Stimulated activated CD4-positive, alpha-beta T cell treated with anti-CD3 and anti-CD28 coated beads, TNF-alpha, amount 100 ng/mL, for 48 hours (primary cell): ENCODE results near the gene SEPTIN1.

Source experiments
- DNase-seq, 3 donors: peaks; one replicate each; pipeline ENCODE4 v3.0.0-alpha.2; 2020; ENCODE audit warnings: low read depth in 3 of 3

SEPTIN1 gene

GRCh38 chr16:30382111-30382881 is at the start of gene SEPTIN1:
SEPTIN1 (minus strand) TSS chr16:30382561; CDS start chr16:30382542, 19 bp downstream.
- peak; percentile 50 to 74 (median 62) for DNase-seq

GRCh38 chr16:30430428-30430970 is 48.1 kb upstream of the SEPTIN1 start:
- no peak for DNase-seq

- DNase-seq: peak; percentile 91 to 97 (median 94)
These were observed 47.5 kb upstream of the SEPTIN1 start, which contains the start of gene DCTPP1 for GRCh38 chr16:30429678-30430427. DCTPP1 (minus strand) TSS chr16:30430030; CDS start chr16:30429980, 50 bp downstream.

GRCh38 chr16:30429418-30429677 is 47.0 kb upstream of the SEPTIN1 start:
- no peak for DNase-seq

GRCh38 chr16:30428055-30428454 is 45.7 kb upstream of the SEPTIN1 start:
- DNase-seq: no peak

GRCh38 chr16:30421010-30421409 is 38.6 kb upstream of the SEPTIN1 start:
- no peak for DNase-seq

- DNase-seq: no peak
These were observed 36.2 kb upstream of the SEPTIN1 start for GRCh38 chr16:30418350-30419181.

- peak; percentile 71 to 82 (median 78) for DNase-seq
These were observed 35.4 kb upstream of the SEPTIN1 start for GRCh38 chr16:30417529-30418349.

GRCh38 chr16:30416624-30417528 is 34.5 kb upstream of the SEPTIN1 start:
- no peak for DNase-seq

- DNase-seq: no peak
These were observed 33.8 kb upstream of the SEPTIN1 start for GRCh38 chr16:30416047-30416603.

GRCh38 chr16:30414159-30414558 is 31.8 kb upstream of the SEPTIN1 start:
- DNase-seq: no peak

- DNase-seq: no peak
These were observed 30.9 kb upstream of the SEPTIN1 start for GRCh38 chr16:30413112-30413806.

- DNase-seq: peak; percentile 80 to 92 (median 87)
These were observed 27.0 kb upstream of the SEPTIN1 start for GRCh38 chr16:30409125-30410060.

- DNase-seq: no peak
These were observed 25.6 kb upstream of the SEPTIN1 start for GRCh38 chr16:30407804-30408534.

GRCh38 chr16:30407102-30407803 is 24.9 kb upstream of the SEPTIN1 start, which contains the start of gene ZNF771:
ZNF771 (plus strand) TSS chr16:30407606; CDS start chr16:30408054, 448 bp downstream.
- DNase-seq: peak; percentile 85 to 98 (median 90)

- DNase-seq: no peak
These were observed 24.4 kb upstream of the SEPTIN1 start for GRCh38 chr16:30406795-30407101.
